Activated B cell treated with CpG ODN at 0.5 μM for 24 hours (primary cell): ENCODE data around the gene CCDC74B. TPM values are rescaled to one million over a fixed set of nuclear protein-coding genes. Genes with fewer than 3 reads are reported as not detected.
"Not testable (repeated sequence)": the region's sequence is repeated elsewhere in the genome, so short reads cannot be mapped to it uniquely, and the experiment has no call there.

Experiments
- ATAC-seq: fragments of 200-7000 bp; cut with Tn5 transposase; one replicate; pipeline ENCODE4 v1.10.0; 2021; ENCODE audit warnings: low read depth, mild to moderate bottlenecking, moderate library complexity
- CTCF ChIA-PET: fragments of 350-600 bp; sonication (Branson Sonifier 250); formaldehyde crosslinking; loops from one replicate; lab custom pipeline; 2021; ENCODE audit warnings: antibody characterized with exemption; lab: Charles Lee
- POLR2A ChIA-PET: fragments of 350-600 bp; sonication (Branson Sonifier 250); formaldehyde crosslinking; loops from one replicate; lab custom pipeline; 2021; ENCODE audit warnings: antibody characterized with exemption; lab: Charles Lee
- DNase-seq: peaks from one replicate; pipeline ENCODE4 v3.0.0; 2022
- H3K27ac Mint-ChIP-seq: one replicate; pipeline ENCODE4 v1.8.0; 2020; ENCODE audit warnings: mixed read lengths
- H3K27me3 Mint-ChIP-seq: one replicate; pipeline ENCODE4 v1.8.0; 2021; ENCODE audit warnings: mixed read lengths
- H3K36me3 Mint-ChIP-seq: one replicate; pipeline ENCODE4 v1.8.0; 2021; ENCODE audit warnings: low read depth, mixed read lengths
- H3K4me1 Mint-ChIP-seq: one replicate; pipeline ENCODE4 v1.8.0; 2021; ENCODE audit warnings: mixed read lengths
- H3K4me3 Mint-ChIP-seq: one replicate; pipeline ENCODE4 v1.8.0; 2020; ENCODE audit warnings: mild to moderate bottlenecking, mixed read lengths
- H3K9me3 Mint-ChIP-seq: one replicate; pipeline ENCODE4 v1.8.0; 2020; ENCODE audit warnings: mixed read lengths
- CTCF ChIP-seq: fragments of 200-600 bp; IDR thresholded peaks from one replicate; pipeline ENCODE4 v1.8.0; 2022; ENCODE audit warnings: antibody characterized with exemption, mild to moderate bottlenecking
- intact Hi-C: fragments of 100-400 bp; cut with micrococcal nuclease; formaldehyde crosslinking; loops from one replicate; pipeline ENCODE4 v1.15.1; 2024
- total RNA-seq: library from RNA; stranded (reverse); gene quantifications from 2 replicates; pipeline ENCODE4 v1.2.3, GENCODE V29; 2022

The CCDC74B gene
- total RNA-seq, 1 donor from 2014 or later = 0.24 TPM

- CTCF ChIA-PET = no interaction called here
- no peak for ATAC-seq
- Mint-ChIP-seq H3K9me3 (no peaks in the 10 kb centered on the region), H3K27me3 (peaks cover 5% of the 10 kb centered on the region), H3K27ac (no peak overlapping the region), H3K4me3 (no peak overlapping the region), H3K4me1 (no peaks in the 10 kb centered on the region), H3K36me3 (peaks cover 33% of the 10 kb centered on the region)
- no peak for DNase-seq
- no peak for TF ChIP-seq CTCF
- intact Hi-C loops = loop anchor here (10.0 kb wide), 1 partner anchor 644 kb away; no protein-coding TSS in a partner anchor
- POLR2A ChIA-PET = no interaction called here
Measured at GRCh38 chr2:130150181-130151144, 5.6 kb upstream of the CCDC74B start.

- H3K27me3 Mint-ChIP-seq, ATAC-seq, POLR2A ChIA-PET, H3K27ac Mint-ChIP-seq, H3K4me1 Mint-ChIP-seq, DNase-seq, intact Hi-C loops, CTCF ChIA-PET, H3K9me3 Mint-ChIP-seq, H3K4me3 Mint-ChIP-seq: not testable (repeated sequence)
- H3K36me3 Mint-ChIP-seq = peaks cover 20% of the 10 kb centered on the region
Measured at GRCh38 chr2:130148515-130148914, 3.6 kb upstream of the CCDC74B start.

GRCh38 chr2:130143266-130144039 lies 1.5 kb downstream of the CCDC74B start:
- POLR2A ChIA-PET = interaction anchor here (0.6 kb wide), 1 partner anchor 14 kb away, joined by 3 read pairs; no protein-coding TSS in a partner anchor
- DNase-seq, ATAC-seq, H3K27ac Mint-ChIP-seq, CTCF ChIA-PET, H3K36me3 Mint-ChIP-seq, H3K4me1 Mint-ChIP-seq, intact Hi-C loops, H3K9me3 Mint-ChIP-seq: not testable (repeated sequence)
- Mint-ChIP-seq H3K27me3 (peaks cover 12% of the 10 kb centered on the region), H3K4me3 (peak overlapping the region; percentile 61)

GRCh38 chr2:130142396-130143265 lies 2.3 kb downstream of the CCDC74B start:
- POLR2A ChIA-PET = not testable (repeated sequence)
- H3K4me3 Mint-ChIP-seq = peak overlapping the region; percentile 38

GRCh38 chr2:130141645-130142370 lies 3.1 kb downstream of the CCDC74B start:
- DNase-seq, POLR2A ChIA-PET, H3K36me3 Mint-ChIP-seq, H3K4me1 Mint-ChIP-seq, intact Hi-C loops, ATAC-seq, H3K9me3 Mint-ChIP-seq, H3K27ac Mint-ChIP-seq, CTCF ChIA-PET, H3K4me3 Mint-ChIP-seq: not testable (repeated sequence)
- H3K27me3 Mint-ChIP-seq = peaks cover 12% of the 10 kb centered on the region

More at GRCh38 chr2:130142396-130143265, 2.3 kb downstream of the CCDC74B start:
- CTCF ChIA-PET, DNase-seq, intact Hi-C loops, H3K9me3 Mint-ChIP-seq, H3K4me1 Mint-ChIP-seq, H3K27ac Mint-ChIP-seq, H3K36me3 Mint-ChIP-seq, ATAC-seq: not testable (repeated sequence)
- H3K27me3 Mint-ChIP-seq = peaks cover 12% of the 10 kb centered on the region

- CTCF ChIA-PET, H3K27me3 Mint-ChIP-seq, ATAC-seq, POLR2A ChIA-PET, H3K36me3 Mint-ChIP-seq, H3K4me1 Mint-ChIP-seq, H3K4me3 Mint-ChIP-seq, DNase-seq, intact Hi-C loops, H3K27ac Mint-ChIP-seq, H3K9me3 Mint-ChIP-seq: not testable (repeated sequence)
Measured at GRCh38 chr2:130141002-130141401, 3.9 kb downstream of the CCDC74B start.

GRCh38 chr2:130140516-130140915 lies 4.4 kb downstream of the CCDC74B start:
- POLR2A ChIA-PET, intact Hi-C loops, H3K27me3 Mint-ChIP-seq, H3K4me1 Mint-ChIP-seq, DNase-seq, H3K27ac Mint-ChIP-seq, CTCF ChIA-PET, H3K9me3 Mint-ChIP-seq, H3K36me3 Mint-ChIP-seq, ATAC-seq, H3K4me3 Mint-ChIP-seq: not testable (repeated sequence)

- intact Hi-C loops, ATAC-seq: not testable (repeated sequence)
Measured at GRCh38 chr2:130139331-130140280, 5.3 kb downstream of the CCDC74B start.

GRCh38 chr2:130138841-130139251 lies 6.1 kb downstream of the CCDC74B start:
- H3K36me3 Mint-ChIP-seq, H3K4me1 Mint-ChIP-seq, POLR2A ChIA-PET, ATAC-seq, intact Hi-C loops, DNase-seq, H3K27ac Mint-ChIP-seq, CTCF ChIA-PET, H3K4me3 Mint-ChIP-seq, H3K27me3 Mint-ChIP-seq, H3K9me3 Mint-ChIP-seq: not testable (repeated sequence)

More at GRCh38 chr2:130139331-130140280, 5.3 kb downstream of the CCDC74B start:
- CTCF ChIA-PET, DNase-seq, H3K27me3 Mint-ChIP-seq, H3K36me3 Mint-ChIP-seq, POLR2A ChIA-PET, H3K4me1 Mint-ChIP-seq, H3K4me3 Mint-ChIP-seq, H3K9me3 Mint-ChIP-seq, H3K27ac Mint-ChIP-seq: not testable (repeated sequence)
